ENCODE data around the gene STK33. TPM values are rescaled to one million over a fixed set of nuclear protein-coding genes. Genes with fewer than 3 reads are reported as not detected.

The STK33 gene
- polyA plus RNA-seq, 6 donors from 2014 or later = 2.5 to 11.0 (median 4.9) TPM

DNA sequence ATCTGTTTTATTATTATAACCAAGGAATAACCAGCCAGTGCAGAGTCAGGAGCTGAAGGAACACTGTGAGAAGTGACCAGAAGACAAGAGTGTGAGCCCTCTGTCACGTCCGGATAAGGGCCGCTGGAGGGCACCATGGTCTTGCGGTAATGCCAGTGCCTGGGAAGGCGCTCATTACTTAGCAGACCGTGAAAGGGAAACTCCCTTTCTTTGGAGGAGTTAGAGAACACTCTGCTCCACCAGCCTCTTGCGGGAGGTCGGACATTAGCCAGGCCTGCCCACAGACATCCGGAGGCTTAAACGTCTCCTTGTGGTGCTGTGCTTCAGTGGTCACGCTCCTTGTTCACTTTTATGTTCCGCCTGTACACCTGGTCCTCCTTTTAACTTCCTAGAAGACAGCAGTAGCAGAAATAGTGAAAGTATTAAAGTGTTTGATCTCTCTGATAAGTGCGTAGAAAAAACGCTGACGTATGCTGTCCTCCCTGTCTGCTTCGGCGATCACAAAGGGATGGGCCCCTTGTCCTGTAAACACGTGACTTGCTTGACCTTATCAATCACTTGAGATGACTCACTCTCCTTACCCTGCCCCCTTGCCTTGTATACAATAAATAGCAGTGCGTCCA lies 209.7 kb downstream of the STK33 start:
- peak overlapping the region in 4 of 8 donors; percentile 26 to 64 (median 50) for H3K4me3 Mint-ChIP-seq
- no peaks in the 10 kb centered on the region for H3K36me3 Mint-ChIP-seq
- ATAC-seq (ENCODE audit: low read depth in 2 of 2) (peak; percentile 49 to 50), DNase-seq (peak; percentile 8)
- H3K9me3 Mint-ChIP-seq = peaks cover 0 to 6% (median 0%) of the 10 kb centered on the region in 7 donors
- H3K27ac Mint-ChIP-seq = peak overlapping the region in 2 of 6 donors; percentile 54 to 65
- H3K27me3 Mint-ChIP-seq = no peaks in the 10 kb centered on the region
- peaks cover 0 to 6% (median 0%) of the 10 kb centered on the region in 3 donors for H3K4me1 Mint-ChIP-seq

DNA sequence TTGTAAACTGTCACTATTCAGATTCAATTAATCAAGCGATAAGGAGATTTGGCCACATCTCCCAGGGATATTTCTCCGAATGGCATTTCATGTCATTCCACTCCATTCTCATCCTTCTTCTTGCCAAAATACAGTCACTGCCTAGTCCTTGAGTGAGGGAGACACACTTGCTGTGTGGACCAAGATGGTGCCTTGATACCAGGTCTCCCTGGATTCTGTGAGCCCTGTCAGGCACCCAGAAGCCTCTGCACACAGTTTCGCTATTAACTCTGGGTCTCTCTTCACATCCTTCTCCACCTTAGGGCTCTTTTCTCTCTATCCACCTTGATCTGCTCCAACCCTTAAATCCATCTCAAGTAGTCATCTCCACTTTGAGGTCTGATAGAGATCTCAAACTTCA lies 210.4 kb downstream of the STK33 start:
- H3K27me3 Mint-ChIP-seq = no peaks in the 10 kb centered on the region
- H3K27ac Mint-ChIP-seq = no peak overlapping the region
- ATAC-seq (ENCODE audit: low read depth in 2 of 2) = no peak
- H3K4me3 Mint-ChIP-seq = no peak overlapping the region
- H3K4me1 Mint-ChIP-seq = peaks cover 0 to 6% (median 0%) of the 10 kb centered on the region in 3 donors
- H3K9me3 Mint-ChIP-seq = peaks cover 0 to 6% (median 0%) of the 10 kb centered on the region in 7 donors
- H3K36me3 Mint-ChIP-seq = no peaks in the 10 kb centered on the region
- no peak for DNase-seq

DNA sequence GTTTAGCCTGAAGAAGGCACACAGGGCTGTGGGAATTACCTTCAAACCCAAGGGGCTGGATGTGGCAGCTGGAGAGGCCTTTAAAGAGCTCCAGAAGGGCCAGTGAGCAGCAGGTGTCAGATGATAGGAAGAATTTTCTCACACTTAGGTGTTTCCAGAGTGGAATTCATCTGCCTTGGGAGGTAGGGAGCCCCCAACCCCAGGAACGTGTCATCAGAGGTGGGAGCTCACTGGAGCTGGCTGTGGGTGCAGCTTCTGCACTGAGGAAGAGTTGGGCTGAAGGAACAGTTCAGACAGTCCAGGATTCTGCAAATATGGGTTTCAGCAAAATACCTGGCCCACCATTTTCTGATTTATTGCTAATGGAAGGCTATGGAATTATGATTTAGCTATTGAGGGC lies 210.8 kb downstream of the STK33 start:
- H3K9me3 Mint-ChIP-seq = peaks cover 0 to 6% (median 0%) of the 10 kb centered on the region in 7 donors
- no peaks in the 10 kb centered on the region for H3K36me3 Mint-ChIP-seq
- no peak for ATAC-seq (ENCODE audit: low read depth in 2 of 2)
- H3K27ac Mint-ChIP-seq = peak overlapping the region in 1 of 6 donors; percentile 27
- no peak for DNase-seq
- H3K27me3 Mint-ChIP-seq = no peaks in the 10 kb centered on the region
- H3K4me1 Mint-ChIP-seq = peaks cover 0 to 6% (median 0%) of the 10 kb centered on the region in 3 donors
- no peak overlapping the region for H3K4me3 Mint-ChIP-seq

GRCh38 chr11:8382436-8383053 lies 211.5 kb downstream of the STK33 start:
- H3K27me3 Mint-ChIP-seq = no peaks in the 10 kb centered on the region
- peaks cover 0 to 6% (median 0%) of the 10 kb centered on the region in 3 donors for H3K4me1 Mint-ChIP-seq
- H3K36me3 Mint-ChIP-seq = peaks cover 0 to 7% of the 10 kb centered on the region in 2 donors
- H3K9me3 Mint-ChIP-seq = peaks cover 0 to 6% (median 0%) of the 10 kb centered on the region in 7 donors
- H3K4me3 Mint-ChIP-seq = no peak overlapping the region
- DNase-seq (no peak), ATAC-seq (ENCODE audit: low read depth in 2 of 2) (no peak)
- H3K27ac Mint-ChIP-seq = peak overlapping the region in 1 of 6 donors; percentile 38

GRCh38 chr11:8381871-8382396 lies 212.1 kb downstream of the STK33 start:
- H3K4me1 Mint-ChIP-seq = peaks cover 0 to 6% (median 0%) of the 10 kb centered on the region in 3 donors
- no peak for DNase-seq
- peaks cover 0 to 6% (median 0%) of the 10 kb centered on the region in 7 donors for H3K9me3 Mint-ChIP-seq
- H3K27me3 Mint-ChIP-seq = no peaks in the 10 kb centered on the region
- H3K36me3 Mint-ChIP-seq = peaks cover 0 to 7% of the 10 kb centered on the region in 2 donors
- no peak overlapping the region for H3K4me3 Mint-ChIP-seq
- peak overlapping the region in 1 of 6 donors; percentile 38 for H3K27ac Mint-ChIP-seq
- no peak for ATAC-seq (ENCODE audit: low read depth in 2 of 2)

DNA sequence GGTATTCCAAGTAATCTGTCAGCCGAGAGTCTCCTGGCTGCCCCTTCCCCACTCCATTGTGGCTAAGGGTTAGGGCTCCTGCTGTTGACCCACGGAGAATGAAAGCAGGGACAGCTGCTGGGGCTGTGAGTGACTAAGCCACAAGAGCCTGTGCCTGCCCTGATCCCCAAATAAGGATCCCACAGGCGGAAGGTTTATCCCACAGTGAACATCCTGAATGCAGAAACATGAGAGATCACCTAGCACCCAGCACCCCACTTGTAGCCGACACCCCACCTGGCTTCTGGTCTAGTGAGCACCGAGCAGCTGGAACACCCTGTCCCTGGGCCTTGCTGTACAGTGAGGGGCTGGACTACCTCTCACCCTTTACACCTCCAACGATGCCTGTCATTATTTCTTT lies 212.7 kb downstream of the STK33 start:
- ATAC-seq (ENCODE audit: low read depth in 2 of 2) (no peak), DNase-seq (no peak)
- Mint-ChIP-seq H3K27me3 (no peaks in the 10 kb centered on the region), H3K36me3 (peaks cover 0 to 7% of the 10 kb centered on the region in 2 donors), H3K9me3 (peaks cover 0 to 6% (median 0%) of the 10 kb centered on the region in 7 donors), H3K4me1 (peaks cover 0 to 6% (median under 1%) of the 10 kb centered on the region in 3 donors), H3K4me3 (no peak overlapping the region), H3K27ac (no peak overlapping the region)

DNA sequence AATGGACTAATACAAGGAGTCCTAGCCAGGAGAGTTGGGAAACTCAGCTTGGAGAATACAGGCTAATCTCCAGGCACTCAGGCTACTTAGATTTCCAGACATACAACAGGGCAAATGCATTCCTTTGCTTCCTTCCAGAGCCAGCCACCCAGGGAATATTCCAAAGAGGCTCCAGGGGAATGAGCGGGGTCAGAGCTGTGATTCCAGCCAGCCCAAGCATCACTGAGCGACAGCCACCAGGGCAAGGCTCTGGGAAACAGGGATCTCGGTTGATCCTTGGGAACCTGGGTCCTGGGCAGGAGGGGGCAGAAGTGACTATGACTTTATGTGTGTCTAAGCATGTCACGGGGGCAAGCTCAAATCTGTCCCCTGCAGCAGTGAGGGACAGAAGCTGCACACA lies 218.1 kb downstream of the STK33 start:
- Mint-ChIP-seq H3K27ac (peak overlapping the region in 2 of 6 donors; percentile 29 to 73), H3K4me3 (peak overlapping the region in 1 of 8 donors; percentile 54), H3K27me3 (no peaks in the 10 kb centered on the region), H3K9me3 (no peaks in the 10 kb centered on the region), H3K4me1 (peaks cover 7 to 18% (median 9%) of the 10 kb centered on the region in 3 donors), H3K36me3 (peaks cover 0 to 7% of the 10 kb centered on the region in 2 donors)
- no peak for DNase-seq
- no peak for ATAC-seq (ENCODE audit: low read depth in 2 of 2)

GRCh38 chr11:8375460-8375859 lies 218.6 kb downstream of the STK33 start:
- no peak overlapping the region for H3K4me3 Mint-ChIP-seq
- H3K27me3 Mint-ChIP-seq = no peaks in the 10 kb centered on the region
- DNase-seq (no peak), ATAC-seq (ENCODE audit: low read depth in 2 of 2) (peak in 1 of 2 donors; percentile 66)
- H3K4me1 Mint-ChIP-seq = peaks cover 7 to 18% (median 9%) of the 10 kb centered on the region in 3 donors
- peaks cover 0 to 7% of the 10 kb centered on the region in 2 donors for H3K36me3 Mint-ChIP-seq
- H3K27ac Mint-ChIP-seq = peak overlapping the region in 1 of 6 donors; percentile 73
- no peaks in the 10 kb centered on the region for H3K9me3 Mint-ChIP-seq

DNA sequence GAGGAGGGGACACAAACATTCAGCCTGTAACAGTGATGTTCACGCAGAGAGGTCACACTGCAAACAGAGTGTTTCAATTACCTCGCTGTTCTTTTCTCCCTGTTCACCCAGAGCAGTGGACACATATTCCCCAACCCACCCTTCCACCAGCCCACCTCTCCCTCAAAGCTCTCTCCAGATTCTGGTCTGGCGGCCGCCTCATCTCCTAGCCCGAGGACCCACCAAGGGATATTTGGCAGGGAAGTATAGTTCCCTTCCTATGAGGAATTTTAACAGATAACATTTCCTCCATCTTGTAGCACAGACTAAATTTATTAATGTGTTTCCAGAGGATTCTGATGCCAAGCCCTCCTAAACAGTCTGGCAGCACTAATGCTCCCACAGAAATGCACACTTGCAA lies 219.3 kb downstream of the STK33 start:
- ATAC-seq (ENCODE audit: low read depth in 2 of 2) (no peak), DNase-seq (no peak)
- no peak overlapping the region for H3K4me3 Mint-ChIP-seq
- no peaks in the 10 kb centered on the region for H3K9me3 Mint-ChIP-seq
- no peaks in the 10 kb centered on the region for H3K27me3 Mint-ChIP-seq
- H3K27ac Mint-ChIP-seq = peak overlapping the region in 1 of 6 donors; percentile 73
- H3K4me1 Mint-ChIP-seq = peaks cover 7 to 18% (median 9%) of the 10 kb centered on the region in 3 donors
- peaks cover 0 to 7% of the 10 kb centered on the region in 2 donors for H3K36me3 Mint-ChIP-seq

- peaks cover 7 to 18% (median 9%) of the 10 kb centered on the region in 3 donors for H3K4me1 Mint-ChIP-seq
- ATAC-seq (ENCODE audit: low read depth in 2 of 2) = no peak
- H3K4me3 Mint-ChIP-seq = no peak overlapping the region
- no peaks in the 10 kb centered on the region for H3K27me3 Mint-ChIP-seq
- DNase-seq = no peak
- H3K9me3 Mint-ChIP-seq = no peaks in the 10 kb centered on the region
- no peak overlapping the region for H3K27ac Mint-ChIP-seq
- H3K36me3 Mint-ChIP-seq = peaks cover 0 to 7% of the 10 kb centered on the region in 2 donors
Measured at GRCh38 chr11:8373519-8374432, 220.3 kb downstream of the STK33 start.

DNA sequence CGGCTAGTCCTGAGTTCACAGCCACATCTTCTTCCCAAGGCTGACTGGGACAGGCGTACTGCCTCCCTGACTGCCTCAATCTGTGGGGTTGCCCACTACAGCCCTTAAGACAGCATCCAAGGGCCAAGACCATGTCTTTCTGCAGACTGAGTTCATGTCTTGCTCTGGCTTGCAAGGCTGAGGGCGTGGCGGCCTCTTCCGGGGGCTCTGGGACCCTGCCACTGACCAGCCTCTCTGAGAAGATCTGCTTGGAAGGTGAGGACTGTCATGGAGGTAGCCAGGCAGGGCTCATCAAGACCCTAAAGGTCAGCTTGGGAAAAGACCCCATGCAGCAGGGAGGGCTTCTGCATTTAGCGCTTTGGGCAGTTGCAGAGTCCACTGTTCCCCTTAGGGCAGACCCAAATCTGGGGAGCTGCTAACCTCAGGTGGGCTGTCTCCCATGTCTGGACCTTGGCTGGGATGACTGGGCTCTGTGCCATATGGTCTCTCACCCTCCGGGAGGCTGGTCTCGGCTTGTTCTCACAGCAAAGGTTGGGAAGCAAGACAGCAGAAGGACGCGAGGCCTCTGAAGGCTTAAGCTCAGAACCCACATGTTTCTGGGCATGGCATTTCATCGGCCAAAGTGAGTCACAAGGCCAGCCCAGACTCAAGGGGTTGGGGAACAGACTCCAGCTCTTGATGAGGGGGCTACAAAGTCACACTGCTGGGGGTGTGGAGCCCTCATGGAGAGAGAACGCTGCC lies 221.2 kb downstream of the STK33 start:
- Mint-ChIP-seq H3K9me3 (no peaks in the 10 kb centered on the region), H3K27ac (peak overlapping the region in 1 of 6 donors; percentile 54), H3K36me3 (peaks cover 0 to 3% of the 10 kb centered on the region in 2 donors), H3K4me1 (peaks cover 7 to 18% (median 9%) of the 10 kb centered on the region in 3 donors), H3K4me3 (no peak overlapping the region), H3K27me3 (no peaks in the 10 kb centered on the region)
- no peak for ATAC-seq (ENCODE audit: low read depth in 2 of 2)
- no peak for DNase-seq

DNA sequence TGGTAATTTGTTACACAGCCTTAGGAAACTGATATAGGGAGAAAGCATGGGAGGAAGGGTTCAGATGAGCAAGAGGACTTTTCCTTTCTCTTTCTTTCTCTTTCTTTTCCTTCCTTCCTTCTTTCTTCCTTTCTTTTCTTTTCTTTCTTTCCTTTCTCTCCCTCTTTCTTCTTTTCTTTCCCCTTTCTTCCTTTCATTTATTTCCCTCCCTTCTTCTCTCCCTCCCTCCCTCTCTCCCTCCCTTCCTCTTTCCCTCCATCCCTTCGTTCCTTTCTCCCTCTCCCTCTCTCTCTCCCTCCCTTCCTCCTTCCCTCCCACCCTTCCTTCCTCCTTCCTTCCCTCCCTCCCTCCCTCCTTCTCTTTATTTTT lies 222.5 kb downstream of the STK33 start:
- no peaks in the 10 kb centered on the region for H3K9me3 Mint-ChIP-seq
- peak overlapping the region in 1 of 6 donors; percentile 83 for H3K27ac Mint-ChIP-seq
- H3K36me3 Mint-ChIP-seq = no peaks in the 10 kb centered on the region
- H3K27me3 Mint-ChIP-seq = no peaks in the 10 kb centered on the region
- peaks cover 7 to 18% (median 9%) of the 10 kb centered on the region in 3 donors for H3K4me1 Mint-ChIP-seq
- no peak for ATAC-seq (ENCODE audit: low read depth in 2 of 2)
- no peak for DNase-seq
- H3K4me3 Mint-ChIP-seq = no peak overlapping the region
